ENCODE measurements around the gene GABRP.

Gene GABRP

GRCh38 chr5:170781946-170782345 lies 1.6 kb upstream of the GABRP start:
- no peak overlapping the region for H3K27ac ChIP-seq
- no peaks in the 10 kb centered on the region for H3K9me3 ChIP-seq (ENCODE audit: severe bottlenecking)
- TF ChIP-seq CTCF (IDR thresholded peaks at IDR 0.05; ENCODE audit: low read depth, low read length), result no peak
- DNase-seq, result no peak
- H3K27me3 ChIP-seq (ENCODE audit: insufficient read depth, low read depth, severe bottlenecking), result peaks cover 30% of the 10 kb centered on the region
- H3K36me3 ChIP-seq, result no peaks in the 10 kb centered on the region
- no peak overlapping the region for H3K4me3 ChIP-seq (ENCODE audit: low read depth, low read length)

GRCh38 chr5:170782438-170782837 lies 1.1 kb upstream of the GABRP start:
- Histone ChIP-seq H3K27me3 (ENCODE audit: insufficient read depth, low read depth, severe bottlenecking) (peaks cover 30% of the 10 kb centered on the region), H3K4me3 (ENCODE audit: low read depth, low read length) (no peak overlapping the region), H3K27ac (no peak overlapping the region), H3K9me3 (ENCODE audit: severe bottlenecking) (no peaks in the 10 kb centered on the region), H3K36me3 (no peaks in the 10 kb centered on the region)
- TF ChIP-seq CTCF (IDR thresholded peaks at IDR 0.05; ENCODE audit: low read depth, low read length), result no peak
- DNase-seq, result no peak

GRCh38 chr5:170785416-170785815 lies 1.9 kb downstream of the GABRP start:
- no peak overlapping the region for H3K27ac ChIP-seq
- no peaks in the 10 kb centered on the region for H3K9me3 ChIP-seq (ENCODE audit: severe bottlenecking)
- no peak overlapping the region for H3K4me3 ChIP-seq (ENCODE audit: low read depth, low read length)
- DNase-seq, result no peak
- no peak for TF ChIP-seq CTCF (IDR thresholded peaks at IDR 0.05; ENCODE audit: low read depth, low read length)
- H3K27me3 ChIP-seq (ENCODE audit: insufficient read depth, low read depth, severe bottlenecking), result peaks cover 24% of the 10 kb centered on the region
- no peaks in the 10 kb centered on the region for H3K36me3 ChIP-seq

GRCh38 chr5:170787216-170787615 lies 3.7 kb downstream of the GABRP start:
- no peaks in the 10 kb centered on the region for H3K36me3 ChIP-seq
- H3K9me3 ChIP-seq (ENCODE audit: severe bottlenecking), result no peaks in the 10 kb centered on the region
- no peak for DNase-seq
- H3K4me3 ChIP-seq (ENCODE audit: low read depth, low read length), result no peak overlapping the region
- peaks cover 29% of the 10 kb centered on the region for H3K27me3 ChIP-seq (ENCODE audit: insufficient read depth, low read depth, severe bottlenecking)
- TF ChIP-seq CTCF (IDR thresholded peaks at IDR 0.05; ENCODE audit: low read depth, low read length), result no peak
- H3K27ac ChIP-seq, result no peak overlapping the region

GRCh38 chr5:170788626-170789304 lies 5.2 kb downstream of the GABRP start:
- no peaks in the 10 kb centered on the region for H3K9me3 ChIP-seq (ENCODE audit: severe bottlenecking)
- peaks cover 25% of the 10 kb centered on the region for H3K27me3 ChIP-seq (ENCODE audit: insufficient read depth, low read depth, severe bottlenecking)
- H3K36me3 ChIP-seq, result no peaks in the 10 kb centered on the region
- DNase-seq, result no peak
- H3K27ac ChIP-seq, result no peak overlapping the region
- TF ChIP-seq CTCF (IDR thresholded peaks at IDR 0.05; ENCODE audit: low read depth, low read length), result no peak
- H3K4me3 ChIP-seq (ENCODE audit: low read depth, low read length), result no peak overlapping the region

All from WERI-Rb-1 (cell line).